ENCODE data around the gene OPCML.

Gene OPCML

DNA sequence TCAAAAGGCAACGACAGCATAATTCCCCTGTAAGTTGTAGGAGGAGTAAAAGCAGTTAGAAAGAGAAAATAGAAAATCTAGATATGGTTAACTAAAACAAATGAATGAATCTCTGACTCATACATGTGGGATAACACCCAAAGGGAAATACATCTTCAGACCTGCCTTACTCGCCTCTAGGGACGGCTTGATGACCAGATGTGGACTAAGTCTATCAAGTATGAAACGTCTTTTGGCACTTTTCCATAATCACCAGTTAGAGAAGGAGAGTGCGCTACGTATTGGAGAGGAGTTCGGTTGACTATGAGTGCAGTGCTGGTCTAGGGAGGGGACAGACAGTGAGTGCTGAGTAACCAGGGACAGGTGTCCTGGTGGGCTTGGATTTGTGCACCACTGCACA lies 459.9 kb downstream of the OPCML start:
- no peak overlapping the region for H3K4me3 ChIP-seq (replicated peaks; ENCODE audit: insufficient read depth, low read length)
- TF ChIP-seq, protein P1, sequence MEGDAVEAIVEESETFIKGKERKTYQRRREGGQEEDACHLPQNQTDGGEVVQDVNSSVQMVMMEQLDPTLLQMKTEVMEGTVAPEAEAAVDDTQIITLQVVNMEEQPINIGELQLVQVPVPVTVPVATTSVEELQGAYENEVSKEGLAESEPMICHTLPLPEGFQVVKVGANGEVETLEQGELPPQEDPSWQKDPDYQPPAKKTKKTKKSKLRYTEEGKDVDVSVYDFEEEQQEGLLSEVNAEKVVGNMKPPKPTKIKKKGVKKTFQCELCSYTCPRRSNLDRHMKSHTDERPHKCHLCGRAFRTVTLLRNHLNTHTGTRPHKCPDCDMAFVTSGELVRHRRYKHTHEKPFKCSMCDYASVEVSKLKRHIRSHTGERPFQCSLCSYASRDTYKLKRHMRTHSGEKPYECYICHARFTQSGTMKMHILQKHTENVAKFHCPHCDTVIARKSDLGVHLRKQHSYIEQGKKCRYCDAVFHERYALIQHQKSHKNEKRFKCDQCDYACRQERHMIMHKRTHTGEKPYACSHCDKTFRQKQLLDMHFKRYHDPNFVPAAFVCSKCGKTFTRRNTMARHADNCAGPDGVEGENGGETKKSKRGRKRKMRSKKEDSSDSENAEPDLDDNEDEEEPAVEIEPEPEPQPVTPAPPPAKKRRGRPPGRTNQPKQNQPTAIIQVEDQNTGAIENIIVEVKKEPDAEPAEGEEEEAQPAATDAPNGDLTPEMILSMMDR (IDR thresholded peaks at IDR 0.05; ENCODE audit: insufficient read depth, low read length) = no peak
- TF ChIP-seq, protein P2, sequence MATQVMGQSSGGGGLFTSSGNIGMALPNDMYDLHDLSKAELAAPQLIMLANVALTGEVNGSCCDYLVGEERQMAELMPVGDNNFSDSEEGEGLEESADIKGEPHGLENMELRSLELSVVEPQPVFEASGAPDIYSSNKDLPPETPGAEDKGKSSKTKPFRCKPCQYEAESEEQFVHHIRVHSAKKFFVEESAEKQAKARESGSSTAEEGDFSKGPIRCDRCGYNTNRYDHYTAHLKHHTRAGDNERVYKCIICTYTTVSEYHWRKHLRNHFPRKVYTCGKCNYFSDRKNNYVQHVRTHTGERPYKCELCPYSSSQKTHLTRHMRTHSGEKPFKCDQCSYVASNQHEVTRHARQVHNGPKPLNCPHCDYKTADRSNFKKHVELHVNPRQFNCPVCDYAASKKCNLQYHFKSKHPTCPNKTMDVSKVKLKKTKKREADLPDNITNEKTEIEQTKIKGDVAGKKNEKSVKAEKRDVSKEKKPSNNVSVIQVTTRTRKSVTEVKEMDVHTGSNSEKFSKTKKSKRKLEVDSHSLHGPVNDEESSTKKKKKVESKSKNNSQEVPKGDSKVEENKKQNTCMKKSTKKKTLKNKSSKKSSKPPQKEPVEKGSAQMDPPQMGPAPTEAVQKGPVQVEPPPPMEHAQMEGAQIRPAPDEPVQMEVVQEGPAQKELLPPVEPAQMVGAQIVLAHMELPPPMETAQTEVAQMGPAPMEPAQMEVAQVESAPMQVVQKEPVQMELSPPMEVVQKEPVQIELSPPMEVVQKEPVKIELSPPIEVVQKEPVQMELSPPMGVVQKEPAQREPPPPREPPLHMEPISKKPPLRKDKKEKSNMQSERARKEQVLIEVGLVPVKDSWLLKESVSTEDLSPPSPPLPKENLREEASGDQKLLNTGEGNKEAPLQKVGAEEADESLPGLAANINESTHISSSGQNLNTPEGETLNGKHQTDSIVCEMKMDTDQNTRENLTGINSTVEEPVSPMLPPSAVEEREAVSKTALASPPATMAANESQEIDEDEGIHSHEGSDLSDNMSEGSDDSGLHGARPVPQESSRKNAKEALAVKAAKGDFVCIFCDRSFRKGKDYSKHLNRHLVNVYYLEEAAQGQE (IDR thresholded peaks at IDR 0.05; ENCODE audit: insufficient replicate concordance, low read depth) = no peak
- TF ChIP-seq GABPA (IDR thresholded peaks at IDR 0.05; ENCODE audit: low read depth) (no peak), SPI1 (IDR thresholded peaks at IDR 0.05; ENCODE audit: borderline replicate concordance, low read depth) (no peak), POLR2AphosphoS5 (IDR thresholded peaks at IDR 0.05; ENCODE audit: low read depth) (no peak)
- no peak for DNase-seq (ENCODE audit: low read depth in 1 of 2, low spot score in 1 of 2)
- no peaks in the 10 kb centered on the region for H3K27me3 ChIP-seq (ENCODE audit: insufficient read depth, poor library complexity, severe bottlenecking)
- no peak overlapping the region for H3K27ac ChIP-seq (replicated peaks)

DNA sequence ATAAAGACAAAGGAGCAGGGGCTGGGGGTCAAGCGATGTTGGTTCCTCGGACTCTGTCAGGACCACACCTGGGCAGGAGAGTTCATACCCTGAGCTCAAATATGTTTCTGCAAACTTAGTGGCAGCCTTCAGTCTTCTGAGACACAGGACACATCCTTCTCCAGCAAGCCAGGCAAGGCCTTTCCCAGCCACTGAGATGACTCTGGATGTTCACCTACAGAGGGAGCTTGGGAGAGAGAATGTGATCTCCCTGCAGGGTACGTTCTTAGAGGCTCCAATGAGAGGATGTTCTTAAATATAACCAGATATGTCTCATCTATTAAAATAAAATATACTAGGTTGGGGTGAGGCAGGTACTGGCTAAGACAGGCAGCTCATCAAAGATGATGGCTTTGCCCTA lies 461.5 kb downstream of the OPCML start:
- no peak for TF ChIP-seq POLR2AphosphoS5 (IDR thresholded peaks at IDR 0.05; ENCODE audit: low read depth)
- TF ChIP-seq, protein P2 (IDR thresholded peaks at IDR 0.05; ENCODE audit: insufficient replicate concordance, low read depth) = no peak
- TF ChIP-seq, protein P1 (IDR thresholded peaks at IDR 0.05; ENCODE audit: insufficient read depth, low read length) = no peak
- TF ChIP-seq SPI1 (IDR thresholded peaks at IDR 0.05; ENCODE audit: borderline replicate concordance, low read depth) = no peak
- no peak for TF ChIP-seq GABPA (IDR thresholded peaks at IDR 0.05; ENCODE audit: low read depth)
- no peak for DNase-seq (ENCODE audit: low read depth in 1 of 2, low spot score in 1 of 2)
- no peak overlapping the region for H3K27ac ChIP-seq (replicated peaks)
- H3K27me3 ChIP-seq (ENCODE audit: insufficient read depth, poor library complexity, severe bottlenecking) = no peaks in the 10 kb centered on the region
- H3K4me3 ChIP-seq (replicated peaks; ENCODE audit: insufficient read depth, low read length) = no peak overlapping the region

DNA sequence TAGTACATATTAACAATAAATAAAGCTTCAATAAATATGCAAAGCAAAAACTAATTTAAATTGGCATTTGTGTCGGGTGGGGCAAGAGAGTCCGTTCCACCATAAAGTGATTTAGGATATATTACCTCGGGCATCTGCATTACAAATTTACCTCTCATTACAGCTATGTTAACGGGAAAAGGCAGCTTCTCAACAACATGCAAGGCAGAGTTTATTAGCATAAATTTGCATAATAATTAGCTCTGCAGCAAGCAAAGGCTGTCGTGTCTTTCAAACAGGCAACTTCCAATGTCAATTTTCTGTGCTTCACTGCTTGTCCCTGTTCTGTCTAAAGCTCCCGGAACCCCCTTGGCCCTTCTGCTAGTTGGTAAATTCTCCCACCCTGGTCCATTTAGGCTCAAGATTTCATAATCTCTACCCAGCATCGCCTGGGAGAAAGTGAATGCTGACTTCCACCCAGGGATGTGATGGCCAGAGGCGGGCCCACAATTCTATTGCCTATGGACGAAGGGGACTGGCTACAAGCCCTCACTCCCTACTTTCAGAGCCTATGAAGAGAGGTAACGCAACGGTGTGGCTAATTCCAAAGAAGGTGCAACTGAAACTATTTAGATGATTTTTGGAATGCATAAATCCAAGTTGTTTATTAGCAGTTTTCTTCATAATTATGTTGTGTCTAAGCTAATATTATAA lies 462.1 kb downstream of the OPCML start:
- Histone ChIP-seq H3K4me3 (replicated peaks; ENCODE audit: insufficient read depth, low read length) (no peak overlapping the region), H3K27ac (replicated peaks) (no peak overlapping the region), H3K27me3 (ENCODE audit: insufficient read depth, poor library complexity, severe bottlenecking) (no peaks in the 10 kb centered on the region)
- TF ChIP-seq, protein P2 (IDR thresholded peaks at IDR 0.05; ENCODE audit: insufficient replicate concordance, low read depth) = no peak
- TF ChIP-seq POLR2AphosphoS5 (IDR thresholded peaks at IDR 0.05; ENCODE audit: low read depth) (no peak), GABPA (IDR thresholded peaks at IDR 0.05; ENCODE audit: low read depth) (no peak), SPI1 (IDR thresholded peaks at IDR 0.05; ENCODE audit: borderline replicate concordance, low read depth) (no peak)
- TF ChIP-seq, protein P1 (IDR thresholded peaks at IDR 0.05; ENCODE audit: insufficient read depth, low read length) = no peak
- no peak for DNase-seq (ENCODE audit: low read depth in 1 of 2, low spot score in 1 of 2)

Measured in HL-60 (cell line).